ENCODE results near the gene PLA2G4E.

DNA sequence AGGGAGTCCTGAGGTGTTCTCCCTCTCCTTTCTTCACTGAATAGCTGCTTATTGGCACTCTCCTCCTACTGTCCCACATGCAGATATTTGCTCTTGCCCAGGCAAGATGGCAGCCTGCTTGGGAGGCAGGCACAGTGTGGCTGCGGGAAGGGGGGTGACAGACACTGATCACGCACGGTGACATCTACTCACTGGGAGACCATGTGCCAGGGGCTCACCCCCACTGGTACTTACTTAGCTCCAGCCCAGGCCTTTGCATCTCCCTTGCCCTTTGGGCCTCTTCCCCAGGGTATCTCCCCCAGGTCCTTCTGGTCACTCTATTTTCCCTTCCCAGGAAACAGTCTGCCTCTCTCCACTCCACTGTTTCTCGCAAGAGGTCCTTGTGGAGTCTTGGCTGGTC, 6.4 kb downstream of the PLA2G4E start:
- TF ChIP-seq SUZ12 (IDR thresholded peaks at IDR 0.05; ENCODE audit: extremely low read depth, insufficient read depth, insufficient read length) (no peak), ZNF274 (IDR thresholded peaks at IDR 0.05; ENCODE audit: low read depth, low read length) (no peak), YY1 (IDR thresholded peaks at IDR 0.05; ENCODE audit: insufficient read depth, insufficient read length) (no peak)

Data from NT2/D1 (cell line).